ENCODE results near the gene AURKAIP1. TPM values are rescaled to one million over a fixed set of nuclear protein-coding genes. Genes with fewer than 3 reads are reported as not detected.

Gene AURKAIP1
- total and polyA plus RNA-seq, 9 of the 15 experiments (the other 6 are each of a cell fraction or from before 2014, with no cell fraction given), result 7.8 to 478 (median 92.0) TPM

GRCh38 chr1:1348420-1349255 lies 26.4 kb downstream of the AURKAIP1 start (continued):
- TF ChIP-seq ELK1 (CRISPR knock-in tag; IDR thresholded peaks at IDR 0.05) (0 out of 2 replicates have a peak, but pooled peaks have one; percentile 74), GTF2A2 (tag; IDR thresholded peaks at IDR 0.05) (no peak), ZNF77 (CRISPR knock-in tag; IDR thresholded peaks at IDR 0.05) (no peak), TFAM (CRISPR knock-in tag; conservative IDR thresholded peaks at IDR 0.05) (no peak), TEAD1 (CRISPR knock-in tag; IDR thresholded peaks at IDR 0.05) (no peak), ID3 (CRISPR knock-in tag; IDR thresholded peaks at IDR 0.05) (no peak), ID3 (tag; IDR thresholded peaks at IDR 0.05) (peak; percentile 52; the same call in 1 of the 2 replicates)

All from K562 (cell line).